ENCODE results near the gene GRAMD2B. TPM values are rescaled to one million over a fixed set of nuclear protein-coding genes. Genes with fewer than 3 reads are reported as not detected.

GRAMD2B gene
- total RNA-seq, 2 experiments from 2014 or later = 4.6 to 5.2 TPM

DNA sequence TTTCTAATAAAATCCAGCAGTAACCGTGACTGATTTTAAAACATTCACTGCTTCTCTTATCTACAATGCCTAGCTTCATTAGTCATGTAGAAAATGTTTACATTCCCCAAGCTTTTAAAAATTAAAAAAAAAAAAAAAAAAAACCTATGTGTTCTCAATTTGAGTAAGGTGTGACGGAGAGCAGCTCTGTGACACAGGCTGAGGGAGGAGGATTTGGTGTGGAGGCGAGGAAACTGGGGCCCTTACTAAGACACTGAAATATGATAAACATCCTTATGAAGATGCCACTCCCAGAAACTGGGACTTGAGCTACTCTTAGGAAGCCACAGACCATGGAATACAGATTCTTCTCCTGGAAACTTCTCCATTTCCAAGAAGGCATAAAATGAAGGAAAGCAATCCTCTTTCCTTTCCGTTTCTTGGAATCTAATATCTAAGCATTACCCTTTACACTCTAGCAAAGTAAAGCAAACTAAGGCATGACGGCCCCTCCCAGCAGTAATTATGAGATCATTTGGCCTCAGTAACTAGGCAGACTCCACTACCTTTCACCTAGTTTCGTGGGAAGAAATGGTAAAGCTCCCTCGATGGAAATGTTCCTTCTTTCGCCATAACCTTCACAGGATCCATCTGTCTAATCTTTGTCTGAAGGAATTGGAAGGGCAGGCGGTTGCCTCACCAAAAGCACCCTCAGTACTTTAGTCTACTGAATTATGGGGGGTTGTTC, 23.5 kb downstream of the GRAMD2B start:
- peaks cover 14% of the 10 kb centered on the region for H3K36me3 Mint-ChIP-seq
- H3K4me1 Mint-ChIP-seq = peaks cover 50% of the 10 kb centered on the region
- H3K27me3 Mint-ChIP-seq = no peaks in the 10 kb centered on the region
- H3K9me3 Mint-ChIP-seq = no peaks in the 10 kb centered on the region
- POLR2A ChIA-PET = no interaction called here
- no peak overlapping the region for H3K4me3 Mint-ChIP-seq
- ATAC-seq (ENCODE audit: low read depth) (no peak), DNase-seq (no peak)
- no peak overlapping the region for H3K27ac Mint-ChIP-seq

DNA sequence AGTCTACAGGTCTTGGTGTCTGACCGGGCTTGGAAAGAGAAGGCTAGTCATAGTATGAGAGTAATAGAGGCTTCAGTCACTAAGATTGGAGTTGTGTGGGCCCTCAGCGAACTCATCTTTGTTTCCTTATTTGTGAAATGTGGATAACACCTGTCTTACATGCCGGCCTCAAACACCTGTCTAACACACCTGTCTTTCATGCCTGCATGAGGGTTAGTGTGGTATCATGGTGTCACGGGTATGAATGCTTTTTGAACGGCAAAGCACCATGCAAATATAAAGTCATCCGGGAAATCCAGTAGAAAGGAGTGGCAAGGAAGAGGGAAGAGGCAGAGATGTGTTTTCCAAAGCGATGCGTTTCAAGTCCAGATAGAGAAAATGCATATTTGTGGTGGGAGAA, 25.5 kb downstream of the GRAMD2B start:
- H3K9me3 Mint-ChIP-seq = peaks cover 2% of the 10 kb centered on the region
- peak overlapping the region; percentile 23 for H3K27ac Mint-ChIP-seq
- no peak for ATAC-seq (ENCODE audit: low read depth)
- peaks cover 19% of the 10 kb centered on the region for H3K36me3 Mint-ChIP-seq
- POLR2A ChIA-PET = interaction anchor here (1.6 kb wide), 1 partner anchor 26 kb away, joined by 29 read pairs; the partner anchor contains the start of gene GRAMD2B
- H3K4me1 Mint-ChIP-seq = peaks cover 50% of the 10 kb centered on the region
- H3K27me3 Mint-ChIP-seq = no peaks in the 10 kb centered on the region
- no peak for DNase-seq
- no peak overlapping the region for H3K4me3 Mint-ChIP-seq

DNA sequence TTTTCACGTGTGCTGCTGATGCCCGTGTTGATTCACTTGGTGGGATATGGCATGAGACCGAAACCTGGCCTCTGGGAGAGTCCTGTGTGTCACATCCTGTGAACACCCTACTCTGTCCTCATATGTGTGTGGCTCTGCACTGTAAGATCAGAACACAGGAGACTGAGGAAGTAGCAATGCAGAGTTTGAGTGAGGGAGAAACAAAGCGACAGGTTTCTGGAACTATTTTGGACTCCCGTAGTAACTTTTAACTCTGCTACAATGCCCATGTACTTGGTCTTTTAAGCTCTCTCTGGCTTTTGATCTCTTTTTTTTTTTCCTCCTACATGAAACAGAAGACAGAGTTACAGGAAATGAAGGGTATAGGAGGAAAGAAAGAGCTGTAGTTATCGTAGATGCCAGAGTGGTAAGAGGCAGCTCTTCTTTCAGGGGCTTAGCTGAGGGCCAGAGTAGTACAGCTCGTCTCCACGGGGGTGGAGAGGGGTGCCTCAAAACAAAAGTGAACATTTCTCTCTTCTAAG, 26.6 kb downstream of the GRAMD2B start:
- Mint-ChIP-seq H3K4me1 (peaks cover 41% of the 10 kb centered on the region), H3K36me3 (peaks cover 16% of the 10 kb centered on the region), H3K27me3 (no peaks in the 10 kb centered on the region), H3K27ac (peak overlapping the region; percentile 100), H3K4me3 (peak overlapping the region; percentile 77), H3K9me3 (peaks cover 2% of the 10 kb centered on the region)
- DNase-seq (peak; percentile 43), ATAC-seq (ENCODE audit: low read depth) (peak; percentile 97)
- POLR2A ChIA-PET = interaction anchor here (0.6 to 1.6 kb wide), 5 partner anchors 14 to 94 kb away, joined by 3 to 29 read pairs (median 3); partner anchors contain the start of gene GRAMD2B

DNA sequence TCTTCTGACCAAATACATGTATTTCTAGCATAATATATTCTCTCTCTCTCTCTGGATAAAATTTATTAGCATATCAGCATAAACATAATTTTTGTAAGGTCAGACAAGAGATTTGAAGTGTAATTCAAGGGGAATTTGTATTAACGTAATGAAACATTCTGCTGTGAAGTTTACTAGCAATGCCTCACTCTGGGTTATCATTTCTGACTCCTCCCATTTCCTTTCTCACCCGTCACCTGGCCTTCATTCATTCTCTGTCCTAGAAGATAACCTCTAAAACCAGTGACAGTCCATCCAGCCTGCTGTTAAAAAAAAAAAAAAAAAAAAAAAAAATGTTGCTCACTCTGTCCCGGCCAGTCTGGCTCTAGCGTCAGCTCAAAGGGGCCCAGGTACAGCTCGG, 27.1 kb downstream of the GRAMD2B start:
- DNase-seq = peak; percentile 39
- Mint-ChIP-seq H3K27me3 (no peaks in the 10 kb centered on the region), H3K4me3 (peak overlapping the region; percentile 77), H3K36me3 (peaks cover 12% of the 10 kb centered on the region), H3K9me3 (peaks cover 2% of the 10 kb centered on the region), H3K4me1 (peaks cover 35% of the 10 kb centered on the region), H3K27ac (peak overlapping the region; percentile 100)
- ATAC-seq (ENCODE audit: low read depth) = peak; percentile 69
- POLR2A ChIA-PET = interaction anchor here (0.6 to 1.6 kb wide), 5 partner anchors 14 to 95 kb away, joined by 3 to 29 read pairs (median 3); partner anchors contain the start of gene GRAMD2B

DNA sequence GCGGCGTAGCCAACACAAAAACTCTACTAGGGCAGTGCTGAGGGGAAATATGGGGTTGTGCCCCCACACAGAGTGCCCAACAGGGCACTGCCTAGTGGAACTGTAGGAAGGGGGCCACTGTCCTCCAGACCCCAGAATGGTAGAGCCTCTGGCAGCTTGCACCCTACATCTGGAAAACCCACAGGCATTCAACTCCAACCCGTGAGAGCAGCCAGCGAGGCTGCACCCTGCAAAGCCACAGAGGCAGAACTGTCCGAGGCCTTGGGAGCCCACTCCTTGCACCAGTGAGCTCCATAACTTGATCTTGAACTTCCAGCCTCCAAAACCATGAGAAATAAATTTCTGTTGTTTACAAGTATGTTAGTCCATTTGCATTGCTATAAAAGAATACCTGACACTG, 27.7 kb downstream of the GRAMD2B start:
- POLR2A ChIA-PET = interaction anchor here (1.3 kb wide), 1 partner anchor 49 kb away, joined by 3 read pairs; no protein-coding TSS in a partner anchor
- peak overlapping the region; percentile 77 for H3K4me3 Mint-ChIP-seq
- peaks cover 10% of the 10 kb centered on the region for H3K36me3 Mint-ChIP-seq
- DNase-seq (peak; percentile 35), ATAC-seq (ENCODE audit: low read depth) (no peak)
- no peaks in the 10 kb centered on the region for H3K27me3 Mint-ChIP-seq
- peaks cover 32% of the 10 kb centered on the region for H3K4me1 Mint-ChIP-seq
- H3K9me3 Mint-ChIP-seq = peaks cover 2% of the 10 kb centered on the region
- H3K27ac Mint-ChIP-seq = peak overlapping the region; percentile 100

DNA sequence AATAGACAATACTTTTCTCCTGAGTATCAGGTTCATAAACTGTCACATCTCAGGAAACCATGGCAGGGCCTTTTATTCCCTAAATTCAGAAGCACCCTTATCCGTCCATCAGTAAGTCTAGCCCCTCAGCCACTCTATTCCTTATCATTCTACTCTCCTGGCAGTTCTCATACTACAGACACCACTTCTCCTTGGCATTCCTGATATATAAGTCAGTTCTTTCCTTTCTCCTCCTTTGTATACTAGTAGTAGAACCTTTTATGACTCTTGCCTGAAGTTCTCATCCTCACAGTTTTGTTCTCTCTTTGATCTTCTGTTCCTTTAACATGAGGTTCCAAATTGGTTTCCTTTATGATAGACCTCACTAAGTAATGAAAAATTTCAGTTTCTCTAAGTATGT, 29.3 kb downstream of the GRAMD2B start:
- Mint-ChIP-seq H3K36me3 (peaks cover 11% of the 10 kb centered on the region), H3K9me3 (peaks cover 2% of the 10 kb centered on the region), H3K4me3 (no peak overlapping the region), H3K27ac (peak overlapping the region; percentile 1), H3K27me3 (no peaks in the 10 kb centered on the region), H3K4me1 (peaks cover 26% of the 10 kb centered on the region)
- POLR2A ChIA-PET = no interaction called here
- DNase-seq (no peak), ATAC-seq (ENCODE audit: low read depth) (no peak)

DNA sequence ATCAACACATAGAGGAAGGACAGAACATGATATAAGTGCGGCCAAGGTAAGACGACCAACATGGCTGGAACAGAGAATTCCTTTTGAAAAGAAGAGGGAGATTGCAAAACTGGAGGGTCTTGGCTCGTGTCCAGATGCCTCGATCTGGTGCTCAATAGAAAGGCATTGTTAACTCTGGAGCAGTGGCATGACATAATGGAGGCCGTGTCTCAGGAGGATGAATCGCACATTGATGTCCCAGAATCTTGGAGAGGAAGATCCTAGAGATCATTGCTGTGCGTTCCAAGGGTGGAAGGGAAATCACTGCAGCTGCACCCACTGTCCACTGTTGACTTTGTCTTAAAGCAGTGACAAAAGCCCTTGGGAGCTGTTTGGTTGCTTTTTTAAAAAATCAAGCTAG, 30.9 kb downstream of the GRAMD2B start:
- H3K36me3 Mint-ChIP-seq = peaks cover 13% of the 10 kb centered on the region

DNA sequence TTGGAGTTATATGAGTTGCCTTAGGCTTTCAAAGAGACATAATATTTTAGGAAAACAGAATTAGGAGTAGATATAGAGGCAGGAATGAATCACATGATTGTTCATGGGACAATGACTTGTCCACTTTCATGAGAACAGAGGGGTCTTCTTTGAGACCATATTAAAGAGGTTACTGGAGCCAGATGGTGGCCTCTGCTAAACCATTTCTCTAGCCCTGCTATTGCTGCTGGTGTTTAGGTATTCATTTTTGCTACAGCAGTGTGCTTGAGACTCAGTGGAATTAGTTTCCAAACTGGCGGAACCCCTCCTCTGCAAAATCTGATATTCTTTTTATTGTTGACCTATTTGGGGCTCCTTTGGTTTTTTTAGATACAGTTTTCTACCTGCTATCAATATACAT, 31.3 kb downstream of the GRAMD2B start:
- Mint-ChIP-seq H3K4me1 (peaks cover 20% of the 10 kb centered on the region), H3K27ac (no peak overlapping the region), H3K9me3 (peaks cover 2% of the 10 kb centered on the region), H3K36me3 (peaks cover 13% of the 10 kb centered on the region), H3K27me3 (no peaks in the 10 kb centered on the region), H3K4me3 (no peak overlapping the region)
- ATAC-seq (ENCODE audit: low read depth) = no peak
- DNase-seq = no peak
- POLR2A ChIA-PET = no interaction called here

More for the DNA sequence above, 30.9 kb downstream of the GRAMD2B start:
- no peak overlapping the region for H3K4me3 Mint-ChIP-seq
- no peak for DNase-seq
- H3K9me3 Mint-ChIP-seq = peaks cover 2% of the 10 kb centered on the region
- no peak overlapping the region for H3K27ac Mint-ChIP-seq
- POLR2A ChIA-PET = no interaction called here
- no peak for ATAC-seq (ENCODE audit: low read depth)
- H3K4me1 Mint-ChIP-seq = peaks cover 22% of the 10 kb centered on the region
- H3K27me3 Mint-ChIP-seq = no peaks in the 10 kb centered on the region

DNA sequence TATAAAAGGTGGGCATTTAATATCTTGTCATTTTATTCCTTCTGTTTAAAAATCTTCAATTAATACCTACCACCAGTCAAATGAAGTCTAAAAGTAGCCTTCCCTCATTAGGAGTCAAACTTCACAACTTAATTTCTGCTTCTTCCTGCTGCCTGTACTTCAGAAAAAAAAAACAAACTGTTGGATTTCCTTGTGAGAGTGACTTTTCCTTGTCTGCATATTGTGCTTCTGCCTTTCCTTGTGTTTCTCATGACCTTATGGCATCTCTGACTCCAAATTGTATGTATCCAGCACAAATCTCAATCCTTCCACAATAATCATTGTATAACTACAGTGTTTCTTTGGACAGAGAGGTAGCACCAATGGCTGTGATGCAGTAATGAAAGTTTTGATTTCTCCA, 32.1 kb downstream of the GRAMD2B start:
- Mint-ChIP-seq H3K4me3 (no peak overlapping the region), H3K27me3 (no peaks in the 10 kb centered on the region), H3K4me1 (peaks cover 16% of the 10 kb centered on the region), H3K27ac (no peak overlapping the region), H3K36me3 (peaks cover 13% of the 10 kb centered on the region), H3K9me3 (peaks cover 2% of the 10 kb centered on the region)
- POLR2A ChIA-PET = no interaction called here
- DNase-seq (no peak), ATAC-seq (ENCODE audit: low read depth) (no peak)

DNA sequence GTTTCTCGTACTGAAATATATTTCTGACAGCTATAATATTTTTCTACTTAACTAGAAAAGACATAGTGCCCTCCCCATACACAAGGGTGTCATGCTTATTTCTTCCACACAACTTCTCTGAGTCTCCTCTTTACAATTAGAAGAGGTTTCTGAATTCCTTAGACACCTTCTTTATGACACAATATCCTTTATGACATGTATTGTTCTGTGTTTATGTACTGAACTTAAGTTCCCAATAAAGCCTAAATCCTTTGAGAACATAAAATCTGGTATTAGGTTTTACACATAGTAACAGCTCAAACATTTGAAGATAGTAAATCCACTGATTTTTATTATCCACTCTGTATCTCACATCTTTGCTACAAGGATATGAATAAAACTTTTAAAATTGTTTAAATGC, 32.5 kb downstream of the GRAMD2B start:
- no peak overlapping the region for H3K4me3 Mint-ChIP-seq
- peaks cover 11% of the 10 kb centered on the region for H3K36me3 Mint-ChIP-seq
- ATAC-seq (ENCODE audit: low read depth) = no peak
- POLR2A ChIA-PET = no interaction called here
- H3K27me3 Mint-ChIP-seq = no peaks in the 10 kb centered on the region
- H3K4me1 Mint-ChIP-seq = peaks cover 12% of the 10 kb centered on the region
- no peak for DNase-seq
- H3K9me3 Mint-ChIP-seq = peaks cover 2% of the 10 kb centered on the region
- no peak overlapping the region for H3K27ac Mint-ChIP-seq

DNA sequence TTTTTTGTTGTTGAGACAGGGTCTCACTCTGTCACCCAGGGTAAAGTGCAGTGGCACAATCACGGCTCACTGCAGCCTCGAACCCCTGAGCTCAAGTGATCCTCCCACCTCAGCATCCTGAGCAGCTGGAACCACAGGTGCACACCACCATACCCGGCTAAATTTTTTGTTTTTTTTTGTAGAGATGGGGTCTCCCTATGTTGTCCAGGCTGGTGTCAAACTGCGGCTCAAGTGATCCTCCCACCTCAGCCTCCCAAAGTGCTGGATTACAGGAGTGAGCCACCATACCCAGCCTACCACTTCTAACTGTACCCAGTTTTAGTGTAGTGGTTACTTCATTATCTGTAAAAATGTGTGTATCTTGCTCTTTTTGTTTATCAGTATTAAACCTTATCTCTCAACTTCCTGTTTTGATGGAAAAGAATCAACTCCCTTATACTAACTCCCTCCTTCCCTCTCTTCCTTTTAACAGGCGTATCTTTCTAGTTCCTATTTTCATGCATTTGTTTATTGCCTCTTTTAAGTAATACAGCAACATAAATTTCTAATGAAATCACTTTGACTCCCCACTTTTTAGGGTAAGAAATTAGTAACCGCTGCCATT, 33.1 kb downstream of the GRAMD2B start:
- POLR2A ChIA-PET = no interaction called here

DNA sequence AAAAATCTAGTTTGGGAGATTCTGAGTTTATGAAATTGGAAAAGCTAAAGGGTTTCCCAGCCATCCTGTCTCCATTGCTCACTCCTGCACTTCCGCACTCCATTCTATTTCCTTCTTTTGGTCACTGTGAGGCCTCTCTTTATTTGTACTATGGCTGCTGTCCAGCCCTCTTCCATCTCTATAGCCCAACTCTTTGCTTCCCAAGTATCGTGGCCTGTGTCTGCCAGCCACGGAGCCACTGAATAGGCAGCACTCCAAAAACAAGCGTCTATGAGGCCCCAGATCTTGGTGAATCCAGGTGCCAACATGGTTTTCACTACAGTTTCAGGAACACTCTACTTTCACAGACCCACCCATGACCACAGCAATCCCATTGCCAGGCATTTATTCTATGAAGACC, 37.2 kb downstream of the GRAMD2B start:
- H3K27ac Mint-ChIP-seq = no peak overlapping the region
- DNase-seq (no peak), ATAC-seq (ENCODE audit: low read depth) (no peak)
- peaks cover 7% of the 10 kb centered on the region for H3K4me1 Mint-ChIP-seq
- H3K27me3 Mint-ChIP-seq = no peaks in the 10 kb centered on the region
- no peaks in the 10 kb centered on the region for H3K9me3 Mint-ChIP-seq
- peaks cover 7% of the 10 kb centered on the region for H3K36me3 Mint-ChIP-seq
- no peak overlapping the region for H3K4me3 Mint-ChIP-seq
- POLR2A ChIA-PET = no interaction called here

More for the DNA sequence above, 33.1 kb downstream of the GRAMD2B start:
- DNase-seq (no peak), ATAC-seq (ENCODE audit: low read depth) (no peak)
- Mint-ChIP-seq H3K36me3 (peaks cover 14% of the 10 kb centered on the region), H3K4me1 (peaks cover 10% of the 10 kb centered on the region), H3K9me3 (peaks cover 2% of the 10 kb centered on the region), H3K27ac (no peak overlapping the region), H3K4me3 (no peak overlapping the region), H3K27me3 (no peaks in the 10 kb centered on the region)

DNA sequence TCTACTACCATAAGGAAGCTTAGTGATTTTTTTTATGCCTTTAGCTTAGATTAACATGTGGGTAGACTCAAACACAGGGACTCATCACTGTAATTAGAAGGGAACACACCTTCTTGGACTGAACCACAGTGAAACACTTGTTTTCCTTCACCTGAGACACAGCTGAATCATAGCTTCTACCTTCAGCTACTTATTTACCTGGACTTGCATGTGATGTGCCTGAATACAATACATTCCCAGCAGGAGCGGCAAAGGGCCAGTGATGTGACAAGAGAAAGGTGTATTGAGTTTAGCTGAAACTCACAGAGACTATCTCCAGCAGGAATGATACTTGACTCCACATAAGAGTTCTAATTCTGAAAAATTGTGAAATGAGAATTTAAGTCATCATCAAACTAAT, 37.8 kb downstream of the GRAMD2B start:
- H3K27ac Mint-ChIP-seq = no peak overlapping the region
- ATAC-seq (ENCODE audit: low read depth) (no peak), DNase-seq (no peak)
- no peaks in the 10 kb centered on the region for H3K27me3 Mint-ChIP-seq
- H3K36me3 Mint-ChIP-seq = peaks cover 7% of the 10 kb centered on the region
- no peaks in the 10 kb centered on the region for H3K9me3 Mint-ChIP-seq
- POLR2A ChIA-PET = no interaction called here
- H3K4me3 Mint-ChIP-seq = no peak overlapping the region
- peaks cover 7% of the 10 kb centered on the region for H3K4me1 Mint-ChIP-seq

DNA sequence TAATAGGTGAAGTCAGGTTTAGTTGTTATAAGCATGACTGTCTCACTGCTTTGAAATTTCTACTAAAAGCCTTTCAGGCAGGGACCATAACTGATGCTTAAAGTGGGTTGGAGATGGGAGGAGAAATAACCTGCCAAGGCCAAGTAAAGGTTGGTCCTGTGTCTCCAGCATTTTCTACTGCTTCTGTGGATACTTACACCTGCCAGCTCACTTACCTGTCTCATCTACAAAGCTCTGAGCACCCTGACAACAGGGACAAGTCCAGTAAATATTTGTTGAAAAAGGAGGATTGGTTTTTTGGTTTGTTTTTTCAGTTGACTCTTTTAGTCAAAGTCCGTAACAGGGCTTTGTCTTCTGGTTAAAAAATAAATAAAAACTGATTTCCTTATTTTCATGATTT, 38.6 kb downstream of the GRAMD2B start:
- POLR2A ChIA-PET = no interaction called here
- no peak overlapping the region for H3K4me3 Mint-ChIP-seq
- H3K27me3 Mint-ChIP-seq = no peaks in the 10 kb centered on the region
- DNase-seq = no peak
- no peak overlapping the region for H3K27ac Mint-ChIP-seq
- H3K36me3 Mint-ChIP-seq = peaks cover 9% of the 10 kb centered on the region
- ATAC-seq (ENCODE audit: low read depth) = no peak
- no peaks in the 10 kb centered on the region for H3K9me3 Mint-ChIP-seq
- H3K4me1 Mint-ChIP-seq = peaks cover 7% of the 10 kb centered on the region
